ENCODE data around the gene KRTAP10-1. TPM values are rescaled to one million over a fixed set of nuclear protein-coding genes. Genes with fewer than 3 reads are reported as not detected.
"Not testable (repeated sequence)": the region's sequence is repeated elsewhere in the genome, so short reads cannot be mapped to it uniquely, and the experiment has no call there.

KRTAP10-1 gene
- total RNA-seq, 1 donor from 2014 or later: not detected

GRCh38 chr21:44569861-44570517, 30.0 kb upstream of the KRTAP10-1 start:
- DNase-seq: no peak

- DNase-seq: peak; percentile 48
Measured at GRCh38 chr21:44568667-44569556, 28.9 kb upstream of the KRTAP10-1 start.

GRCh38 chr21:44568261-44568660, 28.3 kb upstream of the KRTAP10-1 start:
- no peak for DNase-seq

- DNase-seq: no peak
Measured at GRCh38 chr21:44567481-44568171, 27.6 kb upstream of the KRTAP10-1 start.

- DNase-seq: no peak
Measured at GRCh38 chr21:44566403-44566802, 26.4 kb upstream of the KRTAP10-1 start.

GRCh38 chr21:44564886-44565598, 25.0 kb upstream of the KRTAP10-1 start:
- DNase-seq: no peak

GRCh38 chr21:44564099-44564498, 24.1 kb upstream of the KRTAP10-1 start:
- no peak for DNase-seq

- DNase-seq: no peak
Measured at GRCh38 chr21:44558695-44559094, 18.7 kb upstream of the KRTAP10-1 start, which contains the start of gene KRTAP10-3. Gene KRTAP10-3, minus strand, starts transcription at chr21:44558795. Its CDS starts 80 bp downstream, at chr21:44558715.

GRCh38 chr21:44558329-44558675, 18.3 kb upstream of the KRTAP10-1 start:
- not testable (repeated sequence) for DNase-seq

GRCh38 chr21:44557491-44558328, 17.7 kb upstream of the KRTAP10-1 start:
- DNase-seq: no peak

GRCh38 chr21:44556879-44557278, 16.9 kb upstream of the KRTAP10-1 start:
- DNase-seq: no peak

- DNase-seq: no peak
Measured at GRCh38 chr21:44555200-44555875, 15.3 kb upstream of the KRTAP10-1 start.

GRCh38 chr21:44552681-44553080, 12.7 kb upstream of the KRTAP10-1 start:
- no peak for DNase-seq

- DNase-seq: no peak
Measured at GRCh38 chr21:44552136-44552535, 12.1 kb upstream of the KRTAP10-1 start.

GRCh38 chr21:44551340-44551961, 11.5 kb upstream of the KRTAP10-1 start, which contains the start of gene KRTAP10-2:
Gene KRTAP10-2, minus strand, starts transcription at chr21:44551505. Its CDS starts 47 bp downstream, at chr21:44551458.
- no peak for DNase-seq

- no peak for DNase-seq
Measured at GRCh38 chr21:44550807-44551206, 10.8 kb upstream of the KRTAP10-1 start.

- not testable (repeated sequence) for DNase-seq
Measured at GRCh38 chr21:44550285-44550684, 10.3 kb upstream of the KRTAP10-1 start.

- DNase-seq: no peak
Measured at GRCh38 chr21:44549525-44550211, 9.7 kb upstream of the KRTAP10-1 start.

GRCh38 chr21:44548922-44549321, 8.9 kb upstream of the KRTAP10-1 start:
- DNase-seq: no peak
